ENCODE results near the gene IRF8.

IRF8 gene

GRCh38 chr16:85952197-85952596 lies 53.2 kb downstream of the IRF8 start:
- Histone ChIP-seq H3K36me3 (ENCODE audit: control insufficient read depth, insufficient read depth, low read length) (no peaks in the 10 kb centered on the region), H3K4me3 (replicated peaks; ENCODE audit: low read depth, low read length) (no peak overlapping the region), H3K27me3 (replicated peaks; ENCODE audit: control insufficient read depth, insufficient read depth, low read length) (no peaks in the 10 kb centered on the region)
- no peak for DNase-seq (ENCODE audit: extremely low read depth, insufficient read length)
- TF ChIP-seq CTCF (IDR thresholded peaks at IDR 0.05; ENCODE audit: insufficient read depth, low read length, poor library complexity, severe bottlenecking), result no peak

DNA sequence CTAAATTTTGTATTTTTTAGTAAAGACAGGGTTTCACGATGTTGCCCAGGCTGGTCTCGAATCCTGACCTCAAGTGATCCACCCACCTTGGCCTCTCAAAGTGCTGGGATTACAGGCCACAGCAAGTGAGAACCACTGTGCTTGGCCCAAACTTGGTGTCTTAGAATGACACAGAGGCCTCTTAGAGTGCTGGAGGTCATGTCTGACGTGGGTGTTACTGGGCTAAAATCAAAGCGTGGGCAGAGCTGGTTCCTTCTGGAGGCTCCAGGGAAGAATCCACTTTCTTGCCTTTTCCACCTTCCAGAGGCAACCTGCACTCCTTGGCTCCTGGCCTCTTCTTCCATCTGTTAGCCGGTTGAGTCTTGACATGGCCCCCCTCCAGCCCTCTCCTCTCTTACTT lies 53.8 kb downstream of the IRF8 start:
- no peak overlapping the region for H3K4me3 ChIP-seq (replicated peaks; ENCODE audit: low read depth, low read length)
- no peaks in the 10 kb centered on the region for H3K36me3 ChIP-seq (ENCODE audit: control insufficient read depth, insufficient read depth, low read length)
- H3K27me3 ChIP-seq (replicated peaks; ENCODE audit: control insufficient read depth, insufficient read depth, low read length), result no peaks in the 10 kb centered on the region
- no peak for DNase-seq (ENCODE audit: extremely low read depth, insufficient read length)
- TF ChIP-seq CTCF (IDR thresholded peaks at IDR 0.05; ENCODE audit: insufficient read depth, low read length, poor library complexity, severe bottlenecking), result no peak

GRCh38 chr16:85954927-85955519 lies 56.1 kb downstream of the IRF8 start:
- no peaks in the 10 kb centered on the region for H3K27me3 ChIP-seq (replicated peaks; ENCODE audit: control insufficient read depth, insufficient read depth, low read length)
- DNase-seq (ENCODE audit: extremely low read depth, insufficient read length), result no peak
- H3K36me3 ChIP-seq (ENCODE audit: control insufficient read depth, insufficient read depth, low read length), result no peaks in the 10 kb centered on the region
- TF ChIP-seq CTCF (IDR thresholded peaks at IDR 0.05; ENCODE audit: insufficient read depth, low read length, poor library complexity, severe bottlenecking), result no peak
- no peak overlapping the region for H3K4me3 ChIP-seq (replicated peaks; ENCODE audit: low read depth, low read length)

- H3K4me3 ChIP-seq (replicated peaks; ENCODE audit: low read depth, low read length), result no peak overlapping the region
Observed at GRCh38 chr16:85955566-85955965, 56.6 kb downstream of the IRF8 start.

GRCh38 chr16:85956426-85956825 lies 57.5 kb downstream of the IRF8 start:
- Histone ChIP-seq H3K36me3 (ENCODE audit: control insufficient read depth, insufficient read depth, low read length) (no peaks in the 10 kb centered on the region), H3K27me3 (replicated peaks; ENCODE audit: control insufficient read depth, insufficient read depth, low read length) (no peaks in the 10 kb centered on the region), H3K4me3 (replicated peaks; ENCODE audit: low read depth, low read length) (no peak overlapping the region)
- TF ChIP-seq CTCF (IDR thresholded peaks at IDR 0.05; ENCODE audit: insufficient read depth, low read length, poor library complexity, severe bottlenecking), result no peak
- DNase-seq (ENCODE audit: extremely low read depth, insufficient read length), result no peak

More at GRCh38 chr16:85955566-85955965, 56.6 kb downstream of the IRF8 start:
- H3K27me3 ChIP-seq (replicated peaks; ENCODE audit: control insufficient read depth, insufficient read depth, low read length), result no peaks in the 10 kb centered on the region
- H3K36me3 ChIP-seq (ENCODE audit: control insufficient read depth, insufficient read depth, low read length), result no peaks in the 10 kb centered on the region
- TF ChIP-seq CTCF (IDR thresholded peaks at IDR 0.05; ENCODE audit: insufficient read depth, low read length, poor library complexity, severe bottlenecking), result no peak
- peak; percentile 57 for DNase-seq (ENCODE audit: extremely low read depth, insufficient read length)

DNA sequence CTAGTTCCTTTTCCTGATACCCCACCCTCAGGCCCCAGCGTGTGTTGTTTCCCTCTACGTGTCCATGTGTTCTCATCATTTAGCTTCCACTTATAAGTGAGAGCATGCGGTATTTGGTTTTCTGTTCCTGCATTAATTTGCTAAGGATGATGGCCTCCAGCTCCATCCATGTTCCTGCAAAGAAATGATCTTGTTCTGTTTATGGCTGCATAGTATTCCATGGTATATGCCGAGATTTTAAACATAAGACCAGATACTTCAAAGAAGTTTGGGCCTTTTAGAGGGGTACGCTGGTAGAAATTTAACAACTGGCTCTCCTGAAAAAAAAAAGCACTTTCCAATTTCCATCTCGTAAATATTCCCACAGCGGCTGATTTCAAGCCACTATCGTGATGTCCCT lies 59.8 kb downstream of the IRF8 start:
- TF ChIP-seq CTCF (IDR thresholded peaks at IDR 0.05; ENCODE audit: insufficient read depth, low read length, poor library complexity, severe bottlenecking), result no peak
- H3K27me3 ChIP-seq (replicated peaks; ENCODE audit: control insufficient read depth, insufficient read depth, low read length), result no peaks in the 10 kb centered on the region; the same call in 1 of the 2 replicates
- no peak for DNase-seq (ENCODE audit: extremely low read depth, insufficient read length)
- no peak overlapping the region for H3K4me3 ChIP-seq (replicated peaks; ENCODE audit: low read depth, low read length)
- H3K36me3 ChIP-seq (ENCODE audit: control insufficient read depth, insufficient read depth, low read length), result no peaks in the 10 kb centered on the region
